IMR-90 (cell line): Measurements from ENCODE around the gene SLC39A6. TPM values are rescaled to one million over a fixed set of nuclear protein-coding genes. Genes with fewer than 3 reads are reported as not detected.

Experiments
- ATAC-seq: fragments of 200-7000 bp; cut with Tn5 transposase; 2 replicates; pipeline ENCODE4 v1.9.1; 2020; ENCODE audit warnings: low read depth, mild to moderate bottlenecking, moderate library complexity
- BruUV-seq: library from RNA; stranded (reverse); fragments of 400-500 nt; replicated peaks from 2 replicates; lab custom pipeline; 2021; lab: Mats Ljungman, UMichigan
- CTCF ChIA-PET: fragments of 300-600 bp; formaldehyde crosslinking; extraction: SDS; loops from one replicate; lab custom pipeline; 2021; ENCODE audit warnings: antibody characterized with exemption; lab: Yijun Ruan, JAX
- POLR2A ChIA-PET: fragments of 300-600 bp; sonication (Branson Sonifier 250); formaldehyde crosslinking; loops from one replicate; lab custom pipeline; 2022; ENCODE audit warnings: antibody characterized with exemption; ENCODE audit not compliant: unreplicated experiment; lab: Charles Lee
- DNase-seq: peaks from one replicate; pipeline ENCODE4 v3.0.0; 2013
- H2AFZ ChIP-seq: replicated peaks from 2 replicates; pipeline ENCODE3; 2013; ENCODE audit warnings: low read length, mild to moderate bottlenecking; ENCODE audit not compliant: poor library complexity
- H2AK5ac ChIP-seq: 2 replicates; pipeline ENCODE4 v1.6.1; 2013; ENCODE audit warnings: low read depth, low read length, inconsistent platforms
- H2AK9ac ChIP-seq: replicated peaks from 2 replicates; pipeline ENCODE3; 2013; ENCODE audit warnings: mild to moderate bottlenecking, low read depth, low read length, moderate library complexity; ENCODE audit not compliant: poor library complexity
- H2BK120ac ChIP-seq: 2 replicates; pipeline ENCODE4 v1.6.1; 2013; ENCODE audit warnings: low read depth, low read length, inconsistent platforms
- H2BK15ac ChIP-seq: 3 replicates; pipeline ENCODE4 v1.6.1; 2013; ENCODE audit warnings: low read depth, low read length, inconsistent platforms
- H2BK20ac ChIP-seq: 2 replicates; pipeline ENCODE4 v1.6.1; 2013; ENCODE audit warnings: low read depth, mild to moderate bottlenecking, inconsistent platforms, low read length, moderate library complexity
- H2BK5ac ChIP-seq: 2 replicates; pipeline ENCODE4 v1.6.1; 2013; ENCODE audit warnings: mild to moderate bottlenecking, low read depth, low read length, inconsistent platforms; ENCODE audit not compliant: poor library complexity, severe bottlenecking
- H3K14ac ChIP-seq: replicated peaks from 2 replicates; pipeline ENCODE4 v1.6.1; 2013; ENCODE audit warnings: low read depth, low read length, inconsistent platforms
- H3K18ac ChIP-seq: 2 replicates; pipeline ENCODE4 v1.6.1; 2013; ENCODE audit warnings: low read depth, low read length, control low read depth
- H3K23ac ChIP-seq: 2 replicates; pipeline ENCODE4 v1.6.1; 2013; ENCODE audit warnings: low read depth, low read length, inconsistent platforms
- H3K27ac ChIP-seq: 2 replicates; pipeline ENCODE4 v1.5.1; 2013; ENCODE audit warnings: mild to moderate bottlenecking, control low read depth, low read length; ENCODE audit not compliant: insufficient read depth
- H3K27me3 ChIP-seq: 2 replicates; pipeline ENCODE4 v1.6.1; 2013; ENCODE audit warnings: low read length; ENCODE audit not compliant: control insufficient read depth, insufficient read depth
- H3K36me3 ChIP-seq: 2 replicates; pipeline ENCODE4 v1.6.1; 2013; ENCODE audit warnings: low read length, mixed read lengths; ENCODE audit not compliant: control insufficient read depth, insufficient read depth
- H3K4ac ChIP-seq: 2 replicates; pipeline ENCODE4 v1.6.1; 2013; ENCODE audit warnings: low read depth, low read length, inconsistent platforms
- H3K4me1 ChIP-seq: 2 replicates; pipeline ENCODE4 v1.6.1; 2013; ENCODE audit warnings: low read length, mixed read lengths; ENCODE audit not compliant: control insufficient read depth, insufficient read depth
- H3K4me2 ChIP-seq: 2 replicates; pipeline ENCODE4 v1.6.1; 2013; ENCODE audit warnings: low read depth, mild to moderate bottlenecking, control low read depth, low read length, moderate library complexity
- H3K4me3 ChIP-seq: 2 replicates; pipeline ENCODE4 v1.5.1; 2013; ENCODE audit warnings: low read depth, mild to moderate bottlenecking, control low read depth, low read length, moderate library complexity; ENCODE audit not compliant: insufficient read depth
- H3K56ac ChIP-seq: 2 replicates; pipeline ENCODE4 v1.6.1; 2013; ENCODE audit warnings: low read length, inconsistent platforms; ENCODE audit not compliant: insufficient read depth; ENCODE audit errors: extremely low read depth
- H3K79me1 ChIP-seq, 2 experiments: 2 replicates each; pipeline ENCODE4 v1.6.1; 2013; ENCODE audit warnings: low read length in 2 of 2, inconsistent platforms in 1 of 2, low read depth in 1 of 2
- H3K9ac ChIP-seq: 2 replicates; pipeline ENCODE4 v1.6.1; 2013; ENCODE audit warnings: low read depth, low read length, control low read depth
- H3K9me1 ChIP-seq: 2 replicates; pipeline ENCODE4 v1.6.1; 2013; ENCODE audit warnings: low read length, inconsistent platforms; ENCODE audit not compliant: insufficient read depth
- H3K9me3 ChIP-seq: 2 replicates; pipeline ENCODE4 v1.6.1; 2013; ENCODE audit warnings: low read length; ENCODE audit not compliant: control insufficient read depth, insufficient read depth
- H4K20me1 ChIP-seq: 2 replicates; pipeline ENCODE4 v1.6.1; 2013; ENCODE audit warnings: low read length, inconsistent platforms; ENCODE audit not compliant: insufficient read depth
- H4K5ac ChIP-seq: 2 replicates; pipeline ENCODE4 v1.6.1; 2013; ENCODE audit warnings: mild to moderate bottlenecking, low read depth, low read length, control low read depth
- H4K8ac ChIP-seq, 2 experiments: 2 replicates each; pipeline ENCODE4 v1.6.1; 2013; ENCODE audit warnings: low read depth in 2 of 2, low read length in 2 of 2, control low read depth in 1 of 2, inconsistent platforms in 1 of 2
- H4K91ac ChIP-seq: 2 replicates; pipeline ENCODE4 v1.6.1; 2013; ENCODE audit warnings: low read depth, low read length, inconsistent platforms; ENCODE audit not compliant: insufficient read depth
- CEBPB ChIP-seq: IDR thresholded peaks from 2 replicates; pipeline ENCODE4 v1.6.1; 2012; ENCODE audit warnings: low read depth, low read length, improper control_type of control experiment
- ELK1 ChIP-seq: fragments of 150-350 bp; IDR thresholded peaks from 2 replicates; pipeline ENCODE4 v1.6.1; 2016; ENCODE audit warnings: low read depth, mild to moderate bottlenecking, low read length, moderate library complexity, borderline replicate concordance
- FOS ChIP-seq: fragments of 150-350 bp; IDR thresholded peaks from 2 replicates; pipeline ENCODE4 v1.6.1; 2016; ENCODE audit warnings: low read depth, low read length
- RCOR1 ChIP-seq: IDR thresholded peaks from 2 replicates; pipeline ENCODE4 v1.6.1; 2012; ENCODE audit warnings: mild to moderate bottlenecking, low read length, improper control_type of control experiment; ENCODE audit not compliant: insufficient replicate concordance
- WGBS, 2 experiments: methylation state at CpG; one replicate each; pipeline versions ENCODE4 v1.1.5 to v1.1.7; 2013; ENCODE audit warnings: missing lambda C conversion rate in 2 of 2; ENCODE audit not compliant: insufficient read length in 1 of 2; ENCODE audit errors: extremely low coverage in 2 of 2; 5-methylcytosine and 5-hydroxymethylcytosine counted together
- dilution Hi-C: fragments of 300-500 bp; cut with HindIII; formaldehyde crosslinking; loops from one replicate; pipeline ENCODE4 v1.14.3; 2018; ENCODE audit warnings: low sequenced_read_pairs; ENCODE audit not compliant: unreplicated experiment
- in situ Hi-C: fragments of 300-500 bp; cut with MboI; formaldehyde crosslinking; loops from 3 replicates; pipeline ENCODE4 v1.14.3; 2019; ENCODE audit warnings: low sequenced_read_pairs, inconsistent platforms, mixed read lengths
- intact Hi-C: fragments of 100-400 bp; cut with micrococcal nuclease; formaldehyde crosslinking; loops from 2 replicates; pipeline ENCODE4 v1.10.0; 2022
- polyA plus RNA-seq, 3 experiments: library from polyadenylated mRNA; depleted of rRNA; stranded (reverse); fragments of >200 nt; gene quantifications; 2 replicates each; pipeline ENCODE4 v1.2.3, GENCODE V29; 2012; ENCODE audit warnings: low replicate concordance in 1 of 3
- total RNA-seq: library from RNA; depleted of rRNA; stranded (reverse); fragments of >200 nt; gene quantifications from 2 replicates; pipeline ENCODE4 v1.2.3, GENCODE V29; 2012

Gene SLC39A6
- total and polyA plus RNA-seq, 2 of the 4 experiments (the other 2 are of a cell fraction): 48.7 to 91.9 TPM

GRCh38 chr18:36127836-36128529, 1.2 kb downstream of the SLC39A6 start:
- H2BK20ac ChIP-seq: no peak overlapping the region
- H3K27me3 ChIP-seq: no peaks in the 10 kb centered on the region
- no peak overlapping the region for H2AK9ac ChIP-seq
- H3K4me2 ChIP-seq: peak overlapping the region; percentile 96
- H4K8ac ChIP-seq: no peak overlapping the region; a peak in 1 of 4 replicates
- peaks cover 43% of the 10 kb centered on the region for H4K20me1 ChIP-seq
- POLR2A ChIA-PET: interaction anchor here (0.5 to 1.5 kb wide), 3 partner anchors 37 to 191 kb away, joined by 3 to 4 read pairs (median 3); no protein-coding TSS in a partner anchor
- no peak overlapping the region for H2AK5ac ChIP-seq
- H3K9me3 ChIP-seq: no peaks in the 10 kb centered on the region
- 0% methylated on average over 1 of the region's 15 CpGs; no CpG with 5 or more reads in 1 of the 2 experiments for WGBS, 2 experiments
- H2BK15ac ChIP-seq: no peak overlapping the region
- H3K9ac ChIP-seq: peak overlapping the region; percentile 70
- dilution Hi-C loops (no loop called here), intact Hi-C loops (loop anchor here (2.0 to 5.0 kb wide), 2 partner anchors 53 to 106 kb away; no protein-coding TSS in a partner anchor), in situ Hi-C loops (no loop called here)
- peak overlapping the region; percentile 32; the same call in 1 of the 2 replicates for H3K4ac ChIP-seq
- DNase-seq (peak; percentile 69), ATAC-seq (peak; percentile 2)
- H4K91ac ChIP-seq: no peak overlapping the region
- H3K18ac ChIP-seq: peak overlapping the region; percentile 34
- BruUV-seq: no TSS peak
- H3K79me1 ChIP-seq: peaks cover 23 to 75% of the 10 kb centered on the region in 2 experiments
- H3K14ac ChIP-seq: peak overlapping the region; percentile 38
- CTCF ChIA-PET: interaction anchor here (0.6 to 0.8 kb wide), 2 partner anchors 21 to 137 kb away, joined by 4 read pairs; no protein-coding TSS in a partner anchor
- H4K5ac ChIP-seq: peak overlapping the region; percentile 47; the same call in 1 of the 2 replicates
- H2BK5ac ChIP-seq: peak overlapping the region; percentile 58
- TF ChIP-seq RCOR1 (no peak), ELK1 (no peak), FOS (no peak), CEBPB (peak; percentile 71)
- peak overlapping the region; percentile 89 for H3K4me3 ChIP-seq
- peak overlapping the region; percentile 6 for H3K23ac ChIP-seq
- peaks cover 19% of the 10 kb centered on the region for H3K36me3 ChIP-seq
- H2BK120ac ChIP-seq: peak overlapping the region; percentile 29
- peak overlapping the region; percentile 35 for H3K56ac ChIP-seq
- peak overlapping the region; percentile 24 for H2AFZ ChIP-seq
- peak overlapping the region; percentile 82; the same call in 1 of the 2 replicates for H3K27ac ChIP-seq
- H3K4me1 ChIP-seq: peaks cover 10% of the 10 kb centered on the region
- peaks cover 22% of the 10 kb centered on the region for H3K9me1 ChIP-seq
